Heart right ventricle (tissue), 16 donors: Measurements from ENCODE around the gene LRRC23. TPM values are rescaled to one million over a fixed set of nuclear protein-coding genes. Genes with fewer than 3 reads are reported as not detected.
A peak's percentile ranks its signal among the peaks of the same experiment; 100 is the strongest.

ENCODE experiments used
- ATAC-seq, 8 donors: fragments of 200-7000 bp; cut with Tn5 transposase; one replicate each; pipeline ENCODE4 v1.9.1; 2020; ENCODE audit warnings: mild to moderate bottlenecking in 8 of 8, moderate library complexity in 8 of 8, moderate number of reproducible peaks in 1 of 8
- DNase-seq, 2 donors: peaks; one replicate each; pipeline ENCODE4 v3.0.0-alpha.2; 2020
- H3K27ac ChIP-seq, 10 donors: fragments of 200-600 bp; sonication (generic) in 2 of 10; one replicate each; pipeline versions ENCODE4 v1.5.0 to v1.8.0; 2020 to 2022; ENCODE audit warnings: mild to moderate bottlenecking in 3 of 10
- H3K27me3 ChIP-seq, 7 donors: fragments of 200-600 bp; one replicate each; pipeline ENCODE4 v1.8.0; 2021 to 2022; ENCODE audit warnings: mild to moderate bottlenecking in 2 of 7
- H3K36me3 ChIP-seq, 9 donors: fragments of 200-600 bp; sonication (generic) in 1 of 9; one replicate each; pipeline versions ENCODE4 v1.5.0 to v1.8.0; 2020 to 2022; ENCODE audit warnings: mild to moderate bottlenecking in 2 of 9
- H3K4me1 ChIP-seq, 9 donors: fragments of 200-600 bp; sonication (generic) in 1 of 9; one replicate each; pipeline versions ENCODE4 v1.5.0 to v1.8.0; 2020 to 2022; ENCODE audit warnings: mild to moderate bottlenecking in 4 of 9
- H3K4me3 ChIP-seq, 10 donors: fragments of 200-600 bp; sonication (generic) in 2 of 10; one replicate each; pipeline versions ENCODE4 v1.5.0 to v1.8.0; 2020 to 2022; ENCODE audit warnings: mild to moderate bottlenecking in 7 of 10, moderate library complexity in 2 of 10
- H3K9me3 ChIP-seq, 11 donors: fragments of 200-600 bp in 10 of 11; sonication (generic) in 2 of 11; one replicate each; pipeline versions ENCODE4 v1.5.0 to v1.8.0; 2013 to 2022; ENCODE audit warnings: mild to moderate bottlenecking in 2 of 11, control low read depth in 1 of 11, moderate library complexity in 1 of 11
- CTCF ChIP-seq, 9 donors: fragments of 200-600 bp; sonication (generic) in 2 of 9; IDR thresholded peaks; one replicate each; pipeline versions ENCODE4 v1.5.0 to v1.8.0; 2021 to 2022; ENCODE audit warnings: antibody characterized with exemption in 9 of 9, mild to moderate bottlenecking in 5 of 9, moderate library complexity in 1 of 9
- WGBS, 2 donors: extraction: QIAGEN DNeasy Blood & Tissue Kit; methylation state at CpG; one replicate each; pipeline ENCODE4 v1.1.7; 2013; ENCODE audit warnings: inconsistent platforms in 1 of 2; 5-methylcytosine and 5-hydroxymethylcytosine counted together
- intact Hi-C, 10 donors: fragments of 100-400 bp; cut with DNase I; formaldehyde crosslinking; loops; one replicate each; pipeline versions ENCODE4 v1.11.1 to v1.14.2; 2022
- polyA plus RNA-seq, 2 donors: library from polyadenylated mRNA; stranded (reverse); fragments of 200-250 nt; gene quantifications; one replicate each; pipeline ENCODE4 v1.2.3, GENCODE V29; 2013
- total RNA-seq, 10 donors: library from RNA; stranded (reverse); fragmentation: NEBNext Ultra II Directional in 3 of 10; extraction: Animal tissue kit (Norgen Biotek cat#: 25700) in 3 of 10; gene quantifications; one replicate each; pipeline versions ENCODE4 v1.2.1 to v1.2.4, GENCODE V29; 2021 to 2023
- donor health status: Arrhythmogenic right ventricular cardiomyopathy.
- donor health status: ischemic (EF 13 %, LVEDD 7.1; RV severe dilation, severe dysfunction).
- donor health status: healthy with polysubstance abuse.
- donor health status: DM: no; HTN: yes; CAD: no.
- donor health status: DM: no; HTN: no; CAD: no.
- donor health status: ischemic (EF 25% LVEDD 6.9; RV normal size, moderate dysfunction).
- donor health status: ischemic (EF 25% LVEDD 5.7; RV mildly dilated, moderate dysfunction).
- donor health status: healthy.
- donor health status: DM: yes; HTN: yes; CAD: no.
- donor health status: Ischemic cardiomyopathy.
- donor health status: ischemic (EF 35%, LVEDD 5.7; RV mildly dilated, moderate dysfunction).
- donor health status: nonischemic (EF 11% LVEDD 7.7; RV severe dilation, severe dysfunction).
- donor health status: DM: yes; HTN: yes; CAD: no.
- donor health status: PGD.
- donor health status: ischemic (EF 29% LVEDD 5.4; RV normal size, mild dysfunction).
- donor health status: nonischemic (EF 23%, LVEDD 6.1; RV moderate dilation, normal function).

The LRRC23 gene
- total and polyA plus RNA-seq, 12 donors = 6.5 to 16.6 (median 11.9) TPM

GRCh38 chr12:6909421-6910145 lies 5.0 kb downstream of the LRRC23 start:
- Histone ChIP-seq H3K27me3 (peaks cover 0 to 26% (median 0%) of the 10 kb centered on the region in 7 donors), H3K36me3 (peaks cover 0 to 21% (median 0%) of the 10 kb centered on the region in 9 donors), H3K4me1 (peaks cover 0 to 18% (median 11%) of the 10 kb centered on the region in 9 donors), H3K9me3 (no peaks in the 10 kb centered on the region), H3K4me3 (no peak overlapping the region), H3K27ac (no peak overlapping the region)
- no peak for DNase-seq
- WGBS, 2 donors = 87 to 92% methylated on average over 4 of the region's 4 CpGs
- no peak for ATAC-seq
- TF ChIP-seq CTCF (IDR thresholded peaks at IDR 0.05) = no peak
- intact Hi-C loops = no loop called here

- TF ChIP-seq CTCF (IDR thresholded peaks at IDR 0.05) = no peak
- peaks cover 0 to 39% (median 0%) of the 10 kb centered on the region in 7 donors for H3K27me3 ChIP-seq
- DNase-seq (no peak), ATAC-seq (no peak)
- peaks cover 0 to 23% (median 16%) of the 10 kb centered on the region in 9 donors for H3K4me1 ChIP-seq
- no peak overlapping the region for H3K4me3 ChIP-seq
- H3K9me3 ChIP-seq = no peaks in the 10 kb centered on the region
- intact Hi-C loops = no loop called here
- H3K36me3 ChIP-seq = peaks cover 0 to 10% (median 0%) of the 10 kb centered on the region in 9 donors
- 89 to 91% methylated on average over 15 of the region's 15 CpGs for WGBS, 2 donors
- no peak overlapping the region for H3K27ac ChIP-seq
Measured at GRCh38 chr12:6912164-6912935, 7.7 kb downstream of the LRRC23 start.

- TF ChIP-seq CTCF (IDR thresholded peaks at IDR 0.05) = no peak
- Histone ChIP-seq H3K9me3 (no peaks in the 10 kb centered on the region), H3K27me3 (peaks cover 0 to 39% (median 0%) of the 10 kb centered on the region in 7 donors), H3K27ac (peak within 1 kb of the TSS; percentile 31 to 87 (median 66)), H3K36me3 (peaks cover 0 to 18% (median 0%) of the 10 kb centered on the region in 9 donors), H3K4me1 (peaks cover 0 to 23% (median 16%) of the 10 kb centered on the region in 9 donors), H3K4me3 (peak within 1 kb of the TSS; percentile 50 to 78 (median 72))
- ATAC-seq (peak; percentile 84 to 93 (median 90)), DNase-seq (peak; percentile 73 to 77)
- WGBS, 2 donors = 1% methylated on average over 53 to 68 of the region's 68 CpGs
- intact Hi-C loops = no loop called here
Measured at GRCh38 chr12:6914246-6914946, 9.8 kb downstream of the LRRC23 start, which contains the start of gene ENO2. Gene ENO2, plus strand, starts transcription at chr12:6914580. Its CDS starts 1,253 bp downstream, at chr12:6915833.
